ENCODE data around the gene HOXA9.

HOXA9 gene

GRCh38 chr7:27160546-27161213 lies 4.7 kb downstream of the HOXA9 start:
- in situ Hi-C loops (cut with HindIII; ENCODE audit: low pct_ligation_motif_present, low sequenced_read_pairs): loop anchor here (10.0 kb wide), 1 partner anchor 786 kb away; no protein-coding TSS in a partner anchor

GRCh38 chr7:27160145-27160545 lies 5.2 kb downstream of the HOXA9 start:
- TF ChIP-seq CTCF (IDR thresholded peaks at IDR 0.05; ENCODE audit: low read depth, low read length, missing control alignments): no peak
- in situ Hi-C loops (cut with HindIII; ENCODE audit: low pct_ligation_motif_present, low sequenced_read_pairs): loop anchor here (10.0 kb wide), 1 partner anchor 785 kb away; no protein-coding TSS in a partner anchor
- DNase-seq: no peak
- H3K27ac ChIP-seq: no peak overlapping the region
- H3K27me3 ChIP-seq (replicated peaks): peaks cover 96% of the 10 kb centered on the region
- no peak overlapping the region for H3K4me3 ChIP-seq (ENCODE audit: low read depth, low read length)
- no peaks in the 10 kb centered on the region for H3K36me3 ChIP-seq (replicated peaks)

More at GRCh38 chr7:27160546-27161213, 4.7 kb downstream of the HOXA9 start:
- peaks cover 96% of the 10 kb centered on the region for H3K27me3 ChIP-seq (replicated peaks)
- H3K36me3 ChIP-seq (replicated peaks): no peaks in the 10 kb centered on the region
- TF ChIP-seq CTCF (IDR thresholded peaks at IDR 0.05; ENCODE audit: low read depth, low read length, missing control alignments): peak; percentile 99
- peak overlapping the region; percentile 34 for H3K4me3 ChIP-seq (ENCODE audit: low read depth, low read length)
- peak; percentile 40 for DNase-seq
- H3K27ac ChIP-seq: no peak overlapping the region

- DNase-seq: no peak
- no peak for TF ChIP-seq CTCF (IDR thresholded peaks at IDR 0.05; ENCODE audit: low read depth, low read length, missing control alignments)
- Histone ChIP-seq H3K4me3 (ENCODE audit: low read depth, low read length) (no peak overlapping the region), H3K36me3 (replicated peaks) (no peaks in the 10 kb centered on the region), H3K27me3 (replicated peaks) (peaks cover 96% of the 10 kb centered on the region), H3K27ac (no peak overlapping the region)
- in situ Hi-C loops (cut with HindIII; ENCODE audit: low pct_ligation_motif_present, low sequenced_read_pairs): loop anchor here (10.0 kb wide), 1 partner anchor 785 kb away; no protein-coding TSS in a partner anchor
Measured at GRCh38 chr7:27159266-27160144, 5.8 kb downstream of the HOXA9 start.

GRCh38 chr7:27158436-27159265 lies 6.7 kb downstream of the HOXA9 start:
- no peak for TF ChIP-seq CTCF (IDR thresholded peaks at IDR 0.05; ENCODE audit: low read depth, low read length, missing control alignments)
- H3K4me3 ChIP-seq (ENCODE audit: low read depth, low read length): no peak overlapping the region
- DNase-seq: no peak
- in situ Hi-C loops (cut with HindIII; ENCODE audit: low pct_ligation_motif_present, low sequenced_read_pairs): no loop called here
- peaks cover 96% of the 10 kb centered on the region for H3K27me3 ChIP-seq (replicated peaks)
- H3K27ac ChIP-seq: no peak overlapping the region
- H3K36me3 ChIP-seq (replicated peaks): no peaks in the 10 kb centered on the region

GRCh38 chr7:27157702-27158431 lies 7.5 kb downstream of the HOXA9 start:
- Histone ChIP-seq H3K27me3 (replicated peaks) (peaks cover 96% of the 10 kb centered on the region), H3K36me3 (replicated peaks) (no peaks in the 10 kb centered on the region), H3K27ac (no peak overlapping the region), H3K4me3 (ENCODE audit: low read depth, low read length) (no peak overlapping the region)
- in situ Hi-C loops (cut with HindIII; ENCODE audit: low pct_ligation_motif_present, low sequenced_read_pairs): no loop called here
- DNase-seq: no peak
- no peak for TF ChIP-seq CTCF (IDR thresholded peaks at IDR 0.05; ENCODE audit: low read depth, low read length, missing control alignments)

Data from brain microvascular endothelial cell (primary cell).